Body of pancreas (tissue), 4 donors: ENCODE results near the gene FGF10. TPM values are rescaled to one million over a fixed set of nuclear protein-coding genes. Genes with fewer than 3 reads are reported as not detected.

Source experiments
- ATAC-seq: fragments of 150-250 bp; one replicate; pipeline ENCODE4 v1.9.1; 2016
- DNase-seq, 4 donors: peaks; one replicate each; pipeline ENCODE4 v3.0.0-alpha.2; 2019
- H3K27ac ChIP-seq, 4 donors: fragments of 200-600 bp; sonication (generic); 1 replicate in 3 of 4; 2 replicates in 1 of 4; pipeline versions ENCODE4 v1.5.1 to v1.6.1; 2016 to 2019; ENCODE audit warnings: mild to moderate bottlenecking in 1 of 4, mixed read lengths in 1 of 4, moderate library complexity in 1 of 4
- H3K27me3 ChIP-seq, 2 donors: fragments of 200-600 bp; sonication (generic); one replicate each; pipeline ENCODE4 v1.6.0; 2016; ENCODE audit warnings: mild to moderate bottlenecking in 1 of 2
- H3K36me3 ChIP-seq, 2 donors: fragments of 200-600 bp; sonication (generic); replicated peaks in 1 of 2; 2 replicates each; pipeline ENCODE4 v1.5.1; 2016; ENCODE audit warnings: low read depth in 2 of 2; ENCODE audit not compliant: insufficient read depth in 1 of 2
- H3K4me1 ChIP-seq: fragments of 200-600 bp; sonication (generic); one replicate; pipeline ENCODE4 v1.6.0; 2016
- H3K4me3 ChIP-seq, 2 donors: fragments of 200-600 bp; sonication (generic); 1 replicate in 1 of 2; 2 replicates in 1 of 2; pipeline ENCODE4 v1.5.1; 2016 to 2019
- H3K9me3 ChIP-seq, 3 donors: fragments of 200-600 bp; sonication (generic); 1 replicate in 2 of 3; 2 replicates in 1 of 3; pipeline ENCODE4 v1.5.1; 2016
- POLR2A ChIP-seq, 3 donors: fragments of 450-650 bp; IDR thresholded peaks; one replicate each; pipeline ENCODE4 v1.6.1; 2016; ENCODE audit warnings: antibody characterized with exemption in 3 of 3, mild to moderate bottlenecking in 2 of 3
- WGBS, 2 donors: methylation state at CpG; one replicate each; pipeline ENCODE4 v1.1.5; 2017; 5-methylcytosine and 5-hydroxymethylcytosine counted together
- intact Hi-C: fragments of 100-400 bp; cut with DNase I; formaldehyde crosslinking; loops from one replicate; pipeline ENCODE4 v1.15.1; 2023
- total RNA-seq, 2 donors: library from RNA; depleted of rRNA; stranded (reverse); fragments of >200 nt; gene quantifications; one replicate each; pipeline ENCODE4 v1.1.0, GENCODE V29; 2016
- TF ChIP-seq, protein P1 (sequence below), 7 experiments: fragments of 450-650 bp in 4 of 7; fragments of 200-600 bp in 3 of 7; sonication (generic) in 3 of 7; IDR thresholded peaks; one replicate each; pipeline ENCODE4 v1.5.1; 2016 to 2019; ENCODE audit warnings: antibody characterized with exemption in 7 of 7

FGF10 gene
- total RNA-seq, 2 donors from 2014 or later, result 8.6 to 11.5 TPM

DNA sequence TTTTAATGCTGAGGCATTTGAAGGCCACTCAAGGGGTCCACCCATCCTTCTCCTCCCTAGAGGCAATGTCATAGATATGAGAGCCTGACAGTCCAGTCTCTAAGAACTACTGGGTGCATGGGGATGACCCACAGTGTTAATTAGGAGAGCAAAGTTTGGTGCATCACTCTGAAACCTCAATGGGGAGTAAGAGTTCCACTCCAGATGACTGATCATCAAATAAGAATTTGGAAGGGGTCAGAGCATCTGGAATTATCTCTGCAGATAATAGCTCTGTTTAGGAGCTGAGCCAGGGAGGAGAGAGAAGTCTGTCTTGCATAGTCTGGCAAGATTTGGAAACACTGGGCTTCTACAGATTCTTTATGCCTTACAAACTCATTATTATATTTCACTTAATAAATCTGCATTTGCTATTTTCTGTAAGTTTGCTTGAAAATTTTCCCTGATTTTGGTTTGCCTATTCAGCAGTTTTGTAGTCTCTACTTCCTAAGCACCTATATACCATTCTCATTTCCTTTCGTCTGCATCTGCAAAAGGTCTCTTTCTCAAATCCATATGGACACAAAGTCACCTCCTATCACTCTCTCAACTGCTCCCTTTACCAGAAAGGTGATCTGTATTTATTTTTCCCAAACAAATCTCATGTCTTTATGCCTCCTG, 27.7 kb downstream of the FGF10 start:
- Histone ChIP-seq H3K27ac (no peak overlapping the region), H3K4me3 (no peak overlapping the region), H3K27me3 (no peaks in the 10 kb centered on the region), H3K36me3 (no peaks in the 10 kb centered on the region), H3K4me1 (peaks cover 19% of the 10 kb centered on the region), H3K9me3 (no peaks in the 10 kb centered on the region)
- ATAC-seq (no peak), DNase-seq (no peak)
- TF ChIP-seq, protein P1, sequence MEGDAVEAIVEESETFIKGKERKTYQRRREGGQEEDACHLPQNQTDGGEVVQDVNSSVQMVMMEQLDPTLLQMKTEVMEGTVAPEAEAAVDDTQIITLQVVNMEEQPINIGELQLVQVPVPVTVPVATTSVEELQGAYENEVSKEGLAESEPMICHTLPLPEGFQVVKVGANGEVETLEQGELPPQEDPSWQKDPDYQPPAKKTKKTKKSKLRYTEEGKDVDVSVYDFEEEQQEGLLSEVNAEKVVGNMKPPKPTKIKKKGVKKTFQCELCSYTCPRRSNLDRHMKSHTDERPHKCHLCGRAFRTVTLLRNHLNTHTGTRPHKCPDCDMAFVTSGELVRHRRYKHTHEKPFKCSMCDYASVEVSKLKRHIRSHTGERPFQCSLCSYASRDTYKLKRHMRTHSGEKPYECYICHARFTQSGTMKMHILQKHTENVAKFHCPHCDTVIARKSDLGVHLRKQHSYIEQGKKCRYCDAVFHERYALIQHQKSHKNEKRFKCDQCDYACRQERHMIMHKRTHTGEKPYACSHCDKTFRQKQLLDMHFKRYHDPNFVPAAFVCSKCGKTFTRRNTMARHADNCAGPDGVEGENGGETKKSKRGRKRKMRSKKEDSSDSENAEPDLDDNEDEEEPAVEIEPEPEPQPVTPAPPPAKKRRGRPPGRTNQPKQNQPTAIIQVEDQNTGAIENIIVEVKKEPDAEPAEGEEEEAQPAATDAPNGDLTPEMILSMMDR (IDR thresholded peaks at IDR 0.05), result no peak
- no peak for TF ChIP-seq POLR2A (IDR thresholded peaks at IDR 0.05)
- intact Hi-C loops, result no loop called here
- 64 to 88% methylated on average over 1 of the region's 1 CpG for WGBS, 2 donors

DNA sequence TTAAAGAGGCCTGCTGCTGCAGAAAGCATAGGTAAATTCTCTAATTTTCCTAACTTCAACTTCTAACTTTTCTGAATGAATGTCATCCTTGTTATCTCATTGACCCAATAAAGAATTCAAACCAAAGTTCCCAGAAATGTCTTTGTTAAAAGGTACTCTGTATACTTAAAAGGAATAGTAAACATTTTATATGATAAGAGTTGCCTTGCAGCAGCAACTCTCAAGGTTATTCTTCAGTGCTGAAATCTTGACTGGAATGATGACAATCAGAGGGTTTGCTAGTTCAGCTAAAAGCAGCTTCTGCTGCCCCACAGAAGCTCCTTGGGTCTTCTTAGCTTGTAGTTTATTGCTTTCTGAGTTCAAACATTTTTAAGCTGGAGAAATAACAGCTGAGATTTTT, 28.3 kb downstream of the FGF10 start:
- H3K27me3 ChIP-seq, result no peaks in the 10 kb centered on the region
- H3K4me1 ChIP-seq, result peaks cover 19% of the 10 kb centered on the region
- TF ChIP-seq, protein P1 (IDR thresholded peaks at IDR 0.05), result no peak
- no peak for TF ChIP-seq POLR2A (IDR thresholded peaks at IDR 0.05)
- no peak overlapping the region for H3K4me3 ChIP-seq
- peak; percentile 55 for ATAC-seq
- no peaks in the 10 kb centered on the region for H3K36me3 ChIP-seq
- no peak for DNase-seq
- intact Hi-C loops, result no loop called here
- no peaks in the 10 kb centered on the region for H3K9me3 ChIP-seq
- H3K27ac ChIP-seq, result no peak overlapping the region

DNA sequence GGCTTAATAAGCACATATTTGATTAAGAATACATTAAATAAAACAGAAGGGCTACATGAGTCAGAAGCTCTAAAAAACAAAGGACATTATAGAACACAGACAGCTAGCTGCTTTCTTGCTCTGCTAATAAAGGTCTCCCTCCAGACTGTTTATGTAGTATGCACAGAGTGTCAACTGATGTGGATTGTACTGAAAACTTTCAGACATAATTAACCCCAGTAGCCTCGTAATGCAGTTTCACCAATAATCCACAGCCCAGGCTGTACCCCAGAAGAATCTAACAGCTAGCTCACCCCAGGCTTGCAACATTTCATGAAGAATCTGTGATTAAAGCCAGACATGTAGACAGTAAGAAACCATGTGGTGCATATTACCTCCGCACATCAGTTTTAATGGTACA, 30.8 kb downstream of the FGF10 start:
- no peak for DNase-seq
- TF ChIP-seq POLR2A (IDR thresholded peaks at IDR 0.05), result no peak
- TF ChIP-seq, protein P1 (IDR thresholded peaks at IDR 0.05), result no peak
- intact Hi-C loops, result no loop called here
- Histone ChIP-seq H3K4me1 (peaks cover 19% of the 10 kb centered on the region), H3K36me3 (no peaks in the 10 kb centered on the region), H3K27me3 (no peaks in the 10 kb centered on the region), H3K27ac (no peak overlapping the region), H3K9me3 (no peaks in the 10 kb centered on the region), H3K4me3 (no peak overlapping the region)
- 89 to 96% methylated on average over 2 of the region's 2 CpGs for WGBS, 2 donors
- ATAC-seq, result no peak

DNA sequence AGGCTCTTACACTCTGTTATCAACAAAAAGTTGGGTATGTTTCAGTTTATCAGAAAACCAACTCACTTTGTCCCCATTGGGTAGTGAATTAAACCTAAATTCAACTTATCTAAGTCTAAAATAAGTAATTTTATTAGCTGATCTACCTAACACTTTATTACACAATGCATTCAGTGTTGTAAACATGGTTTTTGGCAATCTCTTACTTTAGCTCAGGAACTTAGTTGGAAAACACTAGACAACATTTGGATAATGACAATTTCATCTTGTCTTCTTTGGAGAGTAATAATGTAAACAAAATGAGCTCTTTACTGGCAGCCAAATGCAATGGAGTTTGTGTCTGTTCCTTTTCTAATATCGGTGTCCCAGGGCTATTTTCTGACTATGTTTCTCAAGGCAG, 33.0 kb downstream of the FGF10 start:
- H3K27ac ChIP-seq, result no peak overlapping the region
- TF ChIP-seq, protein P1 (IDR thresholded peaks at IDR 0.05), result no peak
- no peak for TF ChIP-seq POLR2A (IDR thresholded peaks at IDR 0.05)
- ATAC-seq (no peak), DNase-seq (no peak)
- H3K9me3 ChIP-seq, result no peaks in the 10 kb centered on the region
- no peak overlapping the region for H3K4me3 ChIP-seq
- no peaks in the 10 kb centered on the region for H3K27me3 ChIP-seq
- no peaks in the 10 kb centered on the region for H3K36me3 ChIP-seq
- H3K4me1 ChIP-seq, result peaks cover 12% of the 10 kb centered on the region
- intact Hi-C loops, result no loop called here
- WGBS, 2 donors, result 92 to 93% methylated on average over 1 of the region's 1 CpG

DNA sequence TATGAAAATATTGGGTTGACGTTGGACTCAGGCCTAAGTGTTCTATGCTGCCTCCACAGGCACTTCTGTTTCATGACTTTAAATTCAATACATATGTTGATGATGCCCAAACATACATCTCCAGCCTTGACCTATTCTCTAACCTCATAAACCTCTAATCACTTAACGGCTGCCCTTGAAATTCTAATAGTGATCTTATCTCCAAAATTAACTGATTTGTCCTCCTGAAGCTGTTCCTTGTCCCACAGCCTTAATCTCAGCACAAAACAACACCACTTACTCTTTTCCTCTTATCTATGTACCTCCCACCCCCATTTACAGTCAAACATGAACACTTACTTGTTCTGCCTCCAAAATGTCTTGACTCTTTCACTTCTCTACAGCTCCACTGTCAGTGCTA, 43.3 kb downstream of the FGF10 start:
- ATAC-seq (no peak), DNase-seq (no peak)
- WGBS, 2 donors, result 61 to 69% methylated on average over 2 of the region's 2 CpGs

More for the DNA sequence above, 43.3 kb downstream of the FGF10 start:
- no peaks in the 10 kb centered on the region for H3K4me1 ChIP-seq
- H3K9me3 ChIP-seq, result no peaks in the 10 kb centered on the region
- no peak overlapping the region for H3K27ac ChIP-seq
- H3K36me3 ChIP-seq, result no peaks in the 10 kb centered on the region
- no peak overlapping the region for H3K4me3 ChIP-seq
- intact Hi-C loops, result no loop called here
- TF ChIP-seq, protein P1 (IDR thresholded peaks at IDR 0.05), result no peak
- no peak for TF ChIP-seq POLR2A (IDR thresholded peaks at IDR 0.05)
- H3K27me3 ChIP-seq, result no peaks in the 10 kb centered on the region
